ENCODE results near the gene PPP1R13L. TPM values are rescaled to one million over a fixed set of nuclear protein-coding genes. Genes with fewer than 3 reads are reported as not detected.
A peak's percentile ranks its signal among the peaks of the same experiment; 100 is the strongest.
"Not testable (repeated sequence)": the region's sequence is repeated elsewhere in the genome, so short reads cannot be mapped to it uniquely, and the experiment has no call there.

Gene PPP1R13L
- total and polyA plus RNA-seq, 2 donors (not counting 1 experiment from before 2014, with no cell fraction given): 3.0 to 5.8 TPM

GRCh38 chr19:45431008-45431407, 26.1 kb upstream of the PPP1R13L start:
- DNase-seq (ENCODE audit: low read depth in 2 of 2): peak in 1 of 2 donors; percentile 85
- H3K79me2 ChIP-seq (ENCODE audit: control insufficient read depth, insufficient read depth, low read length); H4K20me1 ChIP-seq (ENCODE audit: control insufficient read depth, extremely low read depth, insufficient read depth, low read length); H3K27me3 ChIP-seq (ENCODE audit: control insufficient read depth, insufficient read depth, low read length); H3K9ac ChIP-seq (ENCODE audit: insufficient read depth, low read length); H3K27ac ChIP-seq (ENCODE audit: insufficient read depth, low read length); H3K9me3 ChIP-seq (ENCODE audit: control insufficient read depth, insufficient read depth, low read depth, low read length); H3K4me1 ChIP-seq (ENCODE audit: control insufficient read depth, extremely low read depth, insufficient read depth, low read length); H3K4me3 ChIP-seq (replicated peaks in 1 of 4; ENCODE audit: control extremely low read depth in 1 of 4, insufficient read depth in 1 of 4, low read depth in 3 of 4, low read length in 4 of 4); H3K36me3 ChIP-seq (ENCODE audit: control insufficient read depth, insufficient read depth, low read length); H2AFZ ChIP-seq (ENCODE audit: low read length): not testable (repeated sequence)
- H3K4me2 ChIP-seq (ENCODE audit: extremely low read depth, insufficient read depth, low read length): peak overlapping the region; percentile 25

- not testable (repeated sequence) for H3K9me3 ChIP-seq (ENCODE audit: control insufficient read depth, insufficient read depth, low read depth, low read length); H3K9ac ChIP-seq (ENCODE audit: insufficient read depth, low read length); H3K79me2 ChIP-seq (ENCODE audit: control insufficient read depth, insufficient read depth, low read length); H3K27ac ChIP-seq (ENCODE audit: insufficient read depth, low read length); DNase-seq (ENCODE audit: low read depth in 2 of 2); H3K4me3 ChIP-seq (replicated peaks in 1 of 4; ENCODE audit: control extremely low read depth in 1 of 4, insufficient read depth in 1 of 4, low read depth in 3 of 4, low read length in 4 of 4); H4K20me1 ChIP-seq (ENCODE audit: control insufficient read depth, extremely low read depth, insufficient read depth, low read length); H3K36me3 ChIP-seq (ENCODE audit: control insufficient read depth, insufficient read depth, low read length); H3K27me3 ChIP-seq (ENCODE audit: control insufficient read depth, insufficient read depth, low read length); H2AFZ ChIP-seq (ENCODE audit: low read length); H3K4me2 ChIP-seq (ENCODE audit: extremely low read depth, insufficient read depth, low read length)
- H3K4me1 ChIP-seq (ENCODE audit: control insufficient read depth, extremely low read depth, insufficient read depth, low read length): peaks cover 14% of the 10 kb centered on the region
These were observed 25.0 kb upstream of the PPP1R13L start for GRCh38 chr19:45429896-45430295.

- Histone ChIP-seq H3K9me3 (ENCODE audit: control insufficient read depth, insufficient read depth, low read depth, low read length) (no peaks in the 10 kb centered on the region), H3K4me1 (ENCODE audit: control insufficient read depth, extremely low read depth, insufficient read depth, low read length) (peaks cover 22% of the 10 kb centered on the region), H4K20me1 (ENCODE audit: control insufficient read depth, extremely low read depth, insufficient read depth, low read length) (no peaks in the 10 kb centered on the region), H3K27ac (ENCODE audit: insufficient read depth, low read length) (peak overlapping the region; percentile 95), H3K79me2 (ENCODE audit: control insufficient read depth, insufficient read depth, low read length) (no peaks in the 10 kb centered on the region), H3K4me2 (ENCODE audit: extremely low read depth, insufficient read depth, low read length) (peak overlapping the region; percentile 95), H2AFZ (ENCODE audit: low read length) (peak overlapping the region; percentile 80), H3K9ac (ENCODE audit: insufficient read depth, low read length) (peak overlapping the region; percentile 88), H3K36me3 (ENCODE audit: control insufficient read depth, insufficient read depth, low read length) (no peaks in the 10 kb centered on the region), H3K4me3 (replicated peaks in 1 of 4; ENCODE audit: control extremely low read depth in 1 of 4, insufficient read depth in 1 of 4, low read depth in 3 of 4, low read length in 4 of 4) (peak overlapping the region; percentile 55 to 64 (median 58)), H3K27me3 (ENCODE audit: control insufficient read depth, insufficient read depth, low read length) (no peaks in the 10 kb centered on the region)
- DNase-seq (ENCODE audit: low read depth in 2 of 2): peak; percentile 42 to 54
- TF ChIP-seq CTCF (conservative IDR thresholded peaks at IDR 0.05 in 1 of 2, IDR thresholded peaks at IDR 0.05 in 1 of 2; ENCODE audit: low read depth in 1 of 2, low read length in 2 of 2) (peak; percentile 25 to 39), EZH2 (IDR thresholded peaks at IDR 0.05; ENCODE audit: low read length, missing control alignments) (no peak)
These were observed 23.7 kb upstream of the PPP1R13L start for GRCh38 chr19:45428384-45429231.
